Measurements from ENCODE around the gene PRR20G. TPM values are rescaled to one million over a fixed set of nuclear protein-coding genes. Genes with fewer than 3 reads are reported as not detected.

The PRR20G gene
- total RNA-seq, 1 donor from 2014 or later: not detected

DNA sequence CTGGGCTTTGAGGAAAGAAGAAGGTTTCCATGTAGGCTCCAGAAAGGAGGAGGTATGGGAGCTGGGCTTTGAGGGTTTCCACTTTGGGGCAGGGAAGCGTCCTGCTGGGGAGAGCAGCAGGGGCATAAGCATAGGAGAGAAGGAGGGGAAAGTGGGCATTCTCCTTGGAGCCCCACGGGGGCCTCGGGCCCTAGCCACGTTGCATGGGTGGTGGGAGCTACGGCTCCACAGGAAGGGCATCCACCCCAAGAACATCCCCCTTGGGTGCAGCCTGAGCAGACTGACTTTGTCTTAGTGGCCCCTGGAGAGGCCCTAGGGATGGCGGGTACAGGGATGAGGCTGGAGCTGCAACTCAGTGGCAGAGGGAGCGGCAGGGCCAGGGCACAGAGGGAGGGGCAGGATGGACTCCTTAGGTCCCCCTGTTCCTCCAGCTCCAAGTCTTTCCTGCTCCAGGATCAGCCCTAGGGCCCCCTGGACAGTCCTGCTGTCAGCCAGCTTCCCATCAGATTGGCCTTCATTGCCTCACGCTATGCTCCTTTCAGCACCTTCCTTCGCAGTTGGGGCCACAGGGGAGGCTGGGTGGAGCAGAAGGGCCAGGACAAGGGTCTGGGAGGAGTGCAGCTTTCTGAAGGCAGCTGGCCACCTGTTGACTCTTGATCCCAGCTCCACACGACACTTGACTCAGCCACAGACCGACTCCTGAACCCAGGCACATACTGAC, 22.9 kb downstream of the PRR20G start:
- peak; percentile 58 for DNase-seq (ENCODE audit: low spot score)
- intact Hi-C loops (cut with DNase I): no loop called here

DNA sequence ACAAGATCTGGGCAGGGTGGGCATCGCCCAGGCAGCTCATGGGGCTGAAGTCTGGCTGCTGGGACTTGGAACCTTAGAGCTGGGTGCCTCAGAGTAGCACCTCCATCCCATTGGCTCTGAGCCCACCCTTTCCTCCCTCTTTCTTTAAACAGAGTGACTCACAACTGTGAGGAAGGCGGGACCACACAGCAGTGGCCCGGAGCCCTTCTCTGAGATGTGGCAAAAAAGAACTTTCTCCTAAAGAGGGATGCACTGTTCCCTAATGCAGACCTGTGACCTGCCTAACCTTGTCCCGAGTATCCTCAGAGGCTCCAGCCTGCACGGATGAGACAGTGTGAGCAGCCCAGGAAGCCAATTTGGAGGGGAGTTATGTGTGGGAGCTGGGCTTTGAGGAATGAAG, 23.6 kb downstream of the PRR20G start:
- intact Hi-C loops (cut with DNase I): no loop called here
- peak; percentile 66 for DNase-seq (ENCODE audit: low spot score)

DNA sequence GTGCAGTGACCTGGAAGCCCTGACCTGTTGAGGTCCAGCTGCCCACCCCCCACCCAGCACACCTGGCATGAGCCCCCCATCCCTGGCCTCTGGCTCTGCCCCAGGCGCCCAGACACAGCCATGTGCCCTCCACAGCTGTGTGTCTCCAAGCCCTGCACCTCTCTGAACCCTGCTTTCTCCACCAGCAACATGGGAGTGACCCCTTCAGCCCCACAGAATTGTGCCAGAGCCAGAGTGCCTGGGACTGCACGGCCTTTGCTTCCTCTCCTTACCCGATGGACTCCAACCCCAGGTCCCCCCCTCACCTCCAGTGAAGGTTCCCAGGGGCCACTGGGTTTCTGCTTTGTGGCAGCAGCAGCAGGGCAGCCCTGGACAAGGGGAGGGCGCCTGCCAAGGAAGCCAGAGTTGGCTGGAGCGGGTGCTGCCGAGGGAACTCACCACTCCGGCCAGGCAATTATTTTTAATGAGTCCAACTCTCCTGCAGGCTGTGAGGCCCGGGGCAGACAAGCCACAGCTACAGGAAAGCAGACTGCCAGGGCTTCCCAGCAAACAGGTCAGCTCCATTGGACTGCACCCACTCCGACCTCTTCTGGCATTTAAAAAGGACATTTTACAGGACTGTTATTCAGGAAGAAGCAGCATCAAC, 24.1 kb downstream of the PRR20G start:
- DNase-seq (ENCODE audit: low spot score): peak; percentile 44
- intact Hi-C loops (cut with DNase I): no loop called here

DNA sequence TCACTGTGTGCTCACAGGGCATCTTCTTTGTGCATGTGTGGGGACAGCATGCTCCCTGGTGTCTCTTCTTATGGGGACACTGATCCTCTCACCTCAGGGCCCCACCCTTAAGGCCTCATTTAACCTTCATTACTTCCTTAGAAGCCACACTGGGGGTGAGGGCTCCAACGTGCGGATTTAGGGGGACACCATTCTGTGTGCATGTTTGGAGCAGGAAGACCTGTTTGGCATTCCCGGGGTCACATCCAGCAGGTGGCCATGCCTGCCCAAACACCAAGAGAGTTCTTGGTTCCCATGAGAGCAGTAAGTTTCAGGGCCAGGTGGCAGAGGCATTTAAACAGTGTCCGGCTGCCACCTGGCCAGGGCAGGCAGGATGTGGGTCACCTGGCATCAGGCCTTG, 24.8 kb downstream of the PRR20G start:
- DNase-seq (ENCODE audit: low spot score): no peak
- intact Hi-C loops (cut with DNase I): no loop called here

DNA sequence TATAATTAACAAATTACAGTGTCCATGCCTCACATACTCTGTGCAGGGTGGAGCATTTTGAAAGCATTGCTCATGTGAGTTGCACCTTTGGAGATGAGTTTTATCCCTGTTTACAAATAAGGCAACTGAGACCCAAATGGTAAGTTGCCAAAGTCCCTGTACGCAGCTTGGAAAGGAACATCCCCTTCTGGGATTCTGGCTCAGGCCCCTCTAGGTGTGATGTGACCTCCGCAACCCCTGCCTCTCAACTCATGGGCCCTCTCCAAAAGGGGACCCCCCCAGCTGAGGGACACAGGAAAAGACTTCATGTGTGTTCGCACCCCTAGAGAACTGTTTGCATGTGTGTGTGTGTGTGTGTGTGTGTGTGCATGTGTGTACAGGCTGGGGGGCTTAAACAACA, 25.3 kb downstream of the PRR20G start:
- DNase-seq (ENCODE audit: low spot score): no peak
- intact Hi-C loops (cut with DNase I): no loop called here

DNA sequence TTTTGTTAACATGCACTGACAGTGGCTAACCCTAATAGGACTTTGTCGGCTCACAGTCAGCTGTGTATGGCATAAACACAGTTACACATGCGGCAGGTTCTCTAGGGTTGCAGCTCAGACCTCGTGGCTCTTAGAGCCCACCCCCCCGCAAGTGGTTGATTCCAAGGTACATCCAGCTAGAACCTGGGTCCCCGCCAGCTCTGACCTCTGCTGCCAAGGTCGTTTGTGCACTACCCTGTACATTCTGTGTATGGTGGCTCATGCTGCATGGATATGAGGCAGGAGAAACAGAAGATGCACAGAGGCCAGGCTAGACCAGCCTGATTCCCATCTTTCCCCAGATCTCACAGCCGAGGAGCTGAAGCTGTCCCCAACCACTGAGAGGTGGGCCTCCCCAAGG, 25.9 kb downstream of the PRR20G start:
- intact Hi-C loops (cut with DNase I): no loop called here
- no peak for DNase-seq (ENCODE audit: low spot score)

DNA sequence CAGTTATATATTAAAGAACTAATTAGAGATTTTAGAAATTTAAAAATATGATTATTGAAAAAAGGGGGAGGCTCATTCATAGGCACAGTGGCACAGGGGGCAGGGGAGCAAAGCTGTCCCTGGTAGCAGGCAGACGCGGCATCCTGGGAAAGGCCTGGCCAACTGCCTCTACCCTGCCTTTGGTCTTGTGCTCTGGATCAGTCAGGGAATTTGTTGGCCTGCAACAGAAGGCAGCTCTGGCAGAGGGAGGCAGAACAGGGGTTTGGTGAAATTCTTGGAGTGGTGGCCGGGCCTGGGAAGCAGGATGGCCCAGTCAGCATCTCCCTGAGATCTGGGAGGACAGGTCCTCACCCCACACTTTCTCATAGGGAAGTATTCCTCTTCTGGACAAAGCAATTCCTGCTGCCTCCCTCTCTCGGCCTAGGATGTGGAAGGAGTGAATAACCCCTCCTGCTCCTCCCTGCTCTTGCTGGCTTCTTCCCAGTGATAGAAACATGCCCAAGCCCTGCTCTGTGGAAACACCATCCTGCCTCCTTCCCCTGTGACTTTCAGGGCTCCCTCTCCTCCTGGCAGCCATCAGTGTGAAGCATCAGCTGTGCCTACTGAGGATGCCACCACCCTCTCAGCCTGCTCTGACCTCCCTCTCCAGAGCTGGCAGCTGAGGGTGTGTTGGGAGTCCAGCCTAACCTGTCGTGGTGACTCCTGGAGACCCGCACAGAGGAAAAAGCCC, 26.9 kb downstream of the PRR20G start:
- DNase-seq (ENCODE audit: low spot score): no peak
- intact Hi-C loops (cut with DNase I): no loop called here

DNA sequence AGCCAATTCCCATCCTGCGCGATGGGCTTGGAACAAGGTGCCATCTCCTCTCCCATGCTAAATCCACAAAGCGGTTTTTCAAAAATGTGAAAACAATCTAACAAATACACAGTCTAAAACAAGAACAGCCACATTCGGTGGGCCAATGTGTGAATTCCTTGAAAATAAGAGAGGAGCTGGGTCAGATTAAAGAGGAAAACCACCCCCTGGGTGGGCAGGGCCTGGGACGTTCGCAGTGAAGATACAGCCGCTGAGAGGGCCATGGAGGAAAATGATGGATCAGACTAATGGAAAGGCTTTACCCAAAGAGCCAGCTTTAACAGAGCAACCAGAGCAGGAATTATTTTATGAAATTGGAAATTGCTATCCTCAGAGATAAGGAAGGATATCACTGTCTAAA, 27.4 kb downstream of the PRR20G start:
- intact Hi-C loops (cut with DNase I): no loop called here
- DNase-seq (ENCODE audit: low spot score): no peak

DNA sequence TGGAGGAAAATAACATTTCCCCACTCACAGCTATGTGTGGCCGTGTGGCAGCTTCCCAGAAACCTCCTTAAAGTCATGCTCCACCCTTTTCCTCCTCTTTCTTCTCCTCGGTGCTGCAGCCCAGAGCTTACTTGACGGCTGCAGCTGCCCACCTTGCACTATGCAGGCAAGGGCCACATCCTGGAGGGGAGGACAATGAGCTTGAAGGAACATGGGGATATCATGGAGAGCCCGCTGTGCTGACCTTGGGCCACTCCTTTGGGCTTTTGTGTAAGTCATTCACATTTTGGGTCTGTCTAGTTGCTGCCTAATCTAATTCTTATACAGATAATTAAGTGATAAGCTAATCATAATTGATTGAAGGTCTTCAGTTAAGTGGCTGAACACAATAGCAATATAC, 28.0 kb downstream of the PRR20G start:
- no peak for DNase-seq (ENCODE audit: low spot score)
- intact Hi-C loops (cut with DNase I): no loop called here

DNA sequence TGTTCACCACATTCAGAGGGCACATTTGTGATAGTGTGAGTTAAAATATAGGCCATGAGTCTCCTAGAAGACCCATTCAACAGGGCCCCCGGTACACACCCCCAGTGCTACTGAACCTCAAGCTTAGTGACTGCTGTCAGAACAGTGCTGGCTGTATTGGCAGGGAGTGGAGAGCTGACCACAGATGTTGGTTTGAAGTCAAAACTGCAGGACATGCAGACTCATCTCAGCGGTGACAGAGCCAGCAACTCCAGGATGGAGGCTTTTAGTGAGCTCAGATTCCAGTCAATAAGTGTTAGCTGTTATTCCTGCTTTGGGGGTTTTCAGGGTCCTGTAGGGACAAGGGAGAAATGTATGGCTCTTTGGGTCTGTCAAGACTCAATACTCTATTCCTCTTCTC, 29.1 kb downstream of the PRR20G start:
- intact Hi-C loops (cut with DNase I): no loop called here
- no peak for DNase-seq (ENCODE audit: low spot score)

DNA sequence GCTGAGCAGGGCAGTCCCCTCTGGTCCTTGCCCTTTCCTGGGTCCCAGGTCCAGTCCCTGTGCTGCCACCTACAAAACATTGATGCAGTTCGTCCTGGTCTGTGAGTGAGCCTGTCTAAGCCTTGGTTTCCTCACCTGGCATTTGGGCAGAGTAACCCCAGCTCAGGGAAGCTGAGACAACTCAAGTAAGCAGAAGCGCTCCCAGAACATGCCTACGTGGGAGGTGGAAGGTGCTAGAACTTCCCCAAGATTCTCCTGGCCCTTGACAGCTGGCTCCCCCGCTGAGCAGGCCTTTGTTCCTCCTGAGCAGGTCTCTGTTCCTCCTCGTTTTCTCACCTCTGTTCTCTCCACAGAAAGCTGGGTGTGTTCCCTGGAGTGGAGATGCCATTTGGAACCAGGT, 30.5 kb downstream of the PRR20G start:
- peak; percentile 41 for DNase-seq (ENCODE audit: low spot score)
- intact Hi-C loops (cut with DNase I): no loop called here

DNA sequence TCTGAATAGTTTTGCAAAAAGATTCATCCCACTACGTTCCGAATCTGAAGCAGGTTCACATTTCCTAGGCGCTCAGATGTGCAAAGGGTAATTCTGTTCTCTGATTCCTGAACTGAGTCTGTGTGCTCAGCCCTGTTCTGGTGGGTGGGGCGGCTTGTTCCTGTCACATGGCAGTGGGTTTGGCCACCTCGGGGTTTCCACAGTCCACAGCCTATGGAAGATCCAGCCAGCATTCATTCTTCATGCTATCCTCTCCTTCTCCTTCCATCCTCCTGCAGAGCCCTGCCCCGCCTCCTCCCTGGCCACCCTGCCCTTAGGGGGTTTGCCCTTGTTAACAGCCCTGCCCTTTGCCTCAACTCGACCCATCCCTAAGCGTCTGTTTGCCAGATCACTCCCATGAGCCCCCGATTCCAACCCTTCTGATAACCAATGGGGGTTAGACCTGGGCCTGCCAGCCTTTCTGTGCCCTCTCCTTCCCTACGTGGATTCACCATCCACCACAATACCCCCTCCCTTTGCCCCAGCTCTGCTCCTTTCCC, 31.0 kb downstream of the PRR20G start:
- intact Hi-C loops (cut with DNase I): no loop called here

DNA sequence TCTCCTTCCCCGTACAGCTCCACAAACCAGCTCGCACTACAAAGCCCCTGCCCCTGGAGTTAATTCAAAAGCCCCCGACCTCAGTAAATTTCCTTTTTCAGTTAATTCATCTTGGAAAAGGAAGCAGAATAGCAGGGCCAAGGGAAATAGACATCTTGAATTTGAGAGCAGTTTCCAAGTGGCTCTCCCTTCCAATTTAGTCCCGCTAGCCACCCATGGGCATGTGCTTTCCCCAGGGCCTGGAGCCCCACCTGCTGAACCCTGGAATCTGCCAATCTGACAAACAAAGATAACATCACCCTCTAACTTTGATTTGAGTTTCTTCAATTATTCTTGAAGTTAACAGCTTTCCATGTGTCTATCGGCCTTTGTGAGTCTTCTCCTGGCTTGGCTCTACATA, 31.7 kb downstream of the PRR20G start:
- intact Hi-C loops (cut with DNase I): no loop called here
- no peak for DNase-seq (ENCODE audit: low spot score)

More for the DNA sequence above, 31.0 kb downstream of the PRR20G start:
- peak; percentile 55 for DNase-seq (ENCODE audit: low spot score)

DNA sequence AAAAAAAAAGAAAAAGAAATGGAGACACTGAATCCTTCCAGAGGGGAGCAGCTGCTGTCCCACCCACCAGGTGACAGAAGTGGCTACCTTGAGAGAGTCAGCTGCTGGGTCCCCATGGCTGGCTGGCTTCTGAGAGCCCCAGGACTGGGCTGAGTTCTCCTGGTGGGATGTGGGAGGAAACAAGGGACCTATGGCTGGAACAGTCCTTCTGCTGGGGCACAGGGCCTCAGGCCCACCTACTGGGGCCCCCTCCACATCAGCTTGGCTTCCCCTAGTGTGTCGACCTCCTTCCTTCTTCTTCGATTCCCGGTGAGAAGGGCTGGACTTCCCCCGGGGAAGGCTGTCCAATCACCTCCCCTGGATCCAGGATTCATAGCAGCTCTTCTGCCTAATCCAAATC, 32.3 kb downstream of the PRR20G start:
- intact Hi-C loops (cut with DNase I): no loop called here
- DNase-seq (ENCODE audit: low spot score): peak; percentile 33

DNA sequence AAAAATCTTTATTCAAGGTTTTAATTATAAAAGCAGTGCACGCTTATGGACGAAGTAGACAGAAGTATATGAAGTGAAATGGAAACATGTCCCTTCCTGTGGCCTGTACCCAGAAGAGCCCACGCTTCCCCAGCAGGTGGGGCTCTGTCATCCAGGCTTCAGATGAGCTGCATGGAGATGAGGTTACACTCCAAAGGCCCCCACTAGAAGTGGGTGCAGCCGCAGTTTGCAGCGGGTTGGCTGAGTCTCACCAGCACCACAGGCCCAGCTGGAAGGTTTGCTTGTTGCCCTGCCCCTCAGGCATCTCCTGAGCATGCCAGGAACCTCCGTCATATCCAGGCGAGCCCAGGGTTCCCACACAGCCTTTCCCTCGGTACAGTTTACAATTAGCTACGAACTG, 33.1 kb downstream of the PRR20G start:
- intact Hi-C loops (cut with DNase I): no loop called here
- no peak for DNase-seq (ENCODE audit: low spot score)

DNA sequence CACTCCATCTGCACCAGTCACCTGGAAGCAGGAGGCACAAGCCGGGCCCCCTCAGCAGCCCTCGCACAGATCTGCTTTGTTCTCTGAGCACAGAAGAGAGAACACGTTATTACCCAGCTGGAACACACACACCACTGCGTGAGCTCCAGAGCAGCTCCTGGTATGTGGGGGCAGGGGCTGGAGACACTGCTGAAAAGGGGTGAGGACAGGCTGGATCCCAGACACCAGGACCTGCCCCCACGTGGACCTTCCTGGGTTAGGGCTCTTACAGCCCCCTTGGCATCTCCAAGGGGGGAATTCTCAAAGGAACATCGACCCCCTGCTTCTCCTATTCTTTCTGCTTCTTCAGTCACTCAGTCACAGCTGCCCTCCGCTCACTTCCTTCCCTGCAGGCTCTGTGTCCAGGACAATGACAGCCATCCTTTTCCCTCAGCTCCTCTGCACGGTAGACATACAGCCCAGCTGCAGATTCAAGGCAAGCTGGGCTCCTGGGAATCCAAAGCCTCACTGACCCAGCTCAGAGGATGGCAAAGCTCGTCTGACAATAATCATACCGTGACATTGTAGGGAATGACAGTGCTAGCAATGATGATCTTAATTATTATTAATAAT, 33.7 kb downstream of the PRR20G start:
- no peak for DNase-seq (ENCODE audit: low spot score)
- intact Hi-C loops (cut with DNase I): no loop called here

DNA sequence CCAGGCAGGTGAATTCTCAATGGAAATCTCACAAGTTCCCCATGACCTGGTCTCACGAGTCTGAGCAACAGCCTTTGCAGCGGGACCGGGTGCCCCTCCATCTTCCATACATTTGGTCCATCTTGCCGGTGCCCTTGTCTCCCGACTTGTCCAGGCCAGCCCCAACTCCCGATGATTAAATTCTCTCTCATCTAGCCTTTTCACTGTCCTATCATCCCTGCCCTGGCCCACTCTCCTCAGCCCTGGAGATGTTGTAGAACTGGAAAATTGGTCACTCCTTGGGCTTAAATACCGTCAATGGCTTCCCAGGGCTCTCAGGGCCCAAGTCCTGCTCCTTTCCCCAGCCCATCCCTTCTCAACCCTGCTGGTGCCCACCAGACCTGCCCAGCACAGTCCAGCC, 34.4 kb downstream of the PRR20G start:
- intact Hi-C loops (cut with DNase I): no loop called here
- DNase-seq (ENCODE audit: low spot score): no peak

DNA sequence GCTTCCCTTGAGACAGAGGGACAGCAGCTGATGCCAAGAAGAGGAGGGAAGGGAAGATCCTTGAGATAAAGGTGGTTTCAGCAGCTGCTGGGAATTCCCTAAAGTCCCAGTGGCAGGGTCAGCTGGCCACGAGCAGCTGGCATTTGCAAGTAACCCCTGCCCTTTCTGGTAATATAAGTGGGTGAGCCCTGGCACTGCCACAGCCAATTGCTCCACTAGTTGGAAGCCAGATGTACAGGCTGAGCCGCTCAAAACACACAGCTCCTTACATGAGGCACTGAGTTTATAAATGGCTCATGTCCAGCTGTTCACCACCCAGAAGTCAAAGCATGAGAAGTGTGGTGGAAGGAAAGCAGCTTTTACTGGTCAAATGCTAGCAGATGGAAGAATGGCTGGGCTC, 35.4 kb downstream of the PRR20G start:
- intact Hi-C loops (cut with DNase I): no loop called here
- DNase-seq (ENCODE audit: low spot score): peak; percentile 33

DNA sequence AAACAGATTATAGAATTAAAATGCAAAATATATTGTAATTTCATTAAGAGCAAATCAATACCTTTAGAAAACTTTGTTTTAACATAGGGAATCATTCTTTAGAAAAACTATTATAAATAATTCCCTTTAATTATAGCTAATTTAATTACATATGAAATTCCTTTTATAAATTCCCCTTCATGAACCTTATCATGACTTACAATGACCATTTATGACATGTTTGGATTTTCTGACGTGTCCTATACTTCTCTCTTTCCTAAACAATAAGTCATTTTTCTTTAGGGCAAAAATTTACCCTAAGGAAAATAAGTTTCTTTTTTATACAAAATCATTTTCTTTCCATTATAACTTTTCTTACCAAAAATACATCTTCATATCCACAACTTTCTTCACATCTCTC, 37.8 kb downstream of the PRR20G start:
- DNase-seq (ENCODE audit: low spot score): no peak
- intact Hi-C loops (cut with DNase I): no loop called here

DNA sequence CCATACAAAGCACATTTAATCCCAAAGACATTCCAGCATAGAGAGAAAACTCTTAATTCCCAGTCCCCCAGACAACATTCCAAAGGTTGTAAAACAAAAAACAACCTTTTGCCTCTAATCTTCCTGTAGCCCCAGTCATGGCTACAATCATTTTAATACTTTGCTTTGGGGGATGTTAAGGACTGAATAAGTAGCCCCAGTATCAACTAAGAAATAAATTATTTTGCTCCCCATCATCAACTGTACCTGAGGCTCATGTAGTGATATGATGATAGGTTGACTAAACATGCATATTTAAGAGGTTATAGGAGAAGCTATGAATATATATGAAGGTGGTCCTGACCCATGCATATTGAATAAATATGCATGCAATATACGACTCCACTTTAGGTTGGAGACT, 40.6 kb downstream of the PRR20G start:
- DNase-seq (ENCODE audit: low spot score): no peak
- intact Hi-C loops (cut with DNase I): no loop called here
